Measurements from ENCODE around the gene NOTCH2.

NOTCH2 gene

DNA sequence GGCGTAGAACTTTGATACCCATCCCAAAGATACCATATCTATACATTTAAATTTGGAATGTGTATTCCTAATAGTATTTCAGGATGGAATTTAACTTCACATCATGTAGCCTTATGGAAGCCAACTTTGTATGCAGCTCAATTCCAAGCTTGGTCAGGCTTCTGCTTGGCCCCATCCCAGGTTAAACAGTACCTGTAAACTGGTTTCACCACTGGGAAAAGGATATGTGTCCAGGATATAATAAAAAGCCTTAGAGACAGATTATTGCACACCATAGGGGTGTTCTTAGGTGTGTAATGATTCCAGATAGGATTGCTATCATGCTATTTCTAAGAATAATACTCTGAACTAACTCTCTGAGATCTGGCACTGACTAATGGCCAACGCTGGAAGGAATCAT is 201.3 kb downstream of the NOTCH2 start:
- H3K27ac ChIP-seq (ENCODE audit: low read depth, low read length), result no peak overlapping the region
- H3K36me3 ChIP-seq (ENCODE audit: insufficient read depth, low read length), result no peaks in the 10 kb centered on the region
- H3K27me3 ChIP-seq (ENCODE audit: insufficient read depth, low read length), result no peaks in the 10 kb centered on the region; the same call in 1 of the 2 replicates
- H3K9me3 ChIP-seq (ENCODE audit: insufficient read depth, low read depth, low read length), result no peaks in the 10 kb centered on the region
- H3K4me1 ChIP-seq (ENCODE audit: insufficient read depth, low read length), result no peaks in the 10 kb centered on the region
- H3K9ac ChIP-seq (ENCODE audit: low read depth, low read length), result no peak overlapping the region
- 85% methylated on average over 1 of the region's 2 CpGs for WGBS
- no peak overlapping the region for H3K4me3 ChIP-seq (ENCODE audit: low read length)

- no peaks in the 10 kb centered on the region for H3K36me3 ChIP-seq (ENCODE audit: insufficient read depth, low read length)
- no peaks in the 10 kb centered on the region for H3K9me3 ChIP-seq (ENCODE audit: insufficient read depth, low read depth, low read length)
- H3K27me3 ChIP-seq (ENCODE audit: insufficient read depth, low read length), result no peaks in the 10 kb centered on the region; the same call in 1 of the 2 replicates
- H3K27ac ChIP-seq (ENCODE audit: low read depth, low read length), result no peak overlapping the region
- H3K4me1 ChIP-seq (ENCODE audit: insufficient read depth, low read length), result no peaks in the 10 kb centered on the region
- no peak overlapping the region for H3K9ac ChIP-seq (ENCODE audit: low read depth, low read length)
- WGBS, result 84% methylated on average over 3 of the region's 3 CpGs
- H3K4me3 ChIP-seq (ENCODE audit: low read length), result no peak overlapping the region
Measured at GRCh38 chr1:119866451-119866850, 203.0 kb downstream of the NOTCH2 start.

DNA sequence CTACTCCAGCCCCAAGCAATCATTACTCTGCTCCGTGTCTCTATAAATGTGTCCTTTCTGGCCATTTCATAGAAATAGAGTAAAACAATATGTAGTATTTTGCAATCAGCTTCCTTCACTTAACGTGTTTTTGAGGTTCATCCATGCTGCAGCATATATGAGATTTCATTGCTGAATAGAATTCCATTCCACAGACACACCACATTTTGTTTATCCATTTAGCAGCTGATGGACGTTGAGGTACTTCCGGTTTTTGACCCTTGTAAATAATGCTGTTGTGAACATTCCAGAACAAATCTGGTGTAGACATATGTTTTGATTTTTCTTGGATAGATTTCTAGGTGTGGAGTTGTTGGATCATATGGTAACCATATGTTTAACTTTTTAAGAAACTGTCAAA is 203.8 kb downstream of the NOTCH2 start:
- no peaks in the 10 kb centered on the region for H3K36me3 ChIP-seq (ENCODE audit: insufficient read depth, low read length)
- H3K4me3 ChIP-seq (ENCODE audit: low read length), result no peak overlapping the region
- no peaks in the 10 kb centered on the region; the same call in 1 of the 2 replicates for H3K27me3 ChIP-seq (ENCODE audit: insufficient read depth, low read length)
- H3K4me1 ChIP-seq (ENCODE audit: insufficient read depth, low read length), result no peaks in the 10 kb centered on the region
- WGBS, result 88% methylated on average over 4 of the region's 4 CpGs
- H3K9ac ChIP-seq (ENCODE audit: low read depth, low read length), result no peak overlapping the region
- no peak overlapping the region for H3K27ac ChIP-seq (ENCODE audit: low read depth, low read length)
- no peaks in the 10 kb centered on the region for H3K9me3 ChIP-seq (ENCODE audit: insufficient read depth, low read depth, low read length)

GRCh38 chr1:119862276-119862675 is 207.2 kb downstream of the NOTCH2 start:
- H3K9me3 ChIP-seq (ENCODE audit: insufficient read depth, low read depth, low read length), result no peaks in the 10 kb centered on the region
- no peak overlapping the region for H3K4me3 ChIP-seq (ENCODE audit: low read length)
- no peaks in the 10 kb centered on the region for H3K36me3 ChIP-seq (ENCODE audit: insufficient read depth, low read length)
- H3K4me1 ChIP-seq (ENCODE audit: insufficient read depth, low read length), result no peaks in the 10 kb centered on the region
- no peaks in the 10 kb centered on the region; the same call in 1 of the 2 replicates for H3K27me3 ChIP-seq (ENCODE audit: insufficient read depth, low read length)
- no peak overlapping the region for H3K9ac ChIP-seq (ENCODE audit: low read depth, low read length)
- no peak overlapping the region for H3K27ac ChIP-seq (ENCODE audit: low read depth, low read length)

Measured in HUES64 (cell line).